Upper lobe of left lung (tissue), 4 donors: ENCODE results near the gene SPG7.

Experiments
- POLR2A ChIP-seq, 4 donors: fragments of 450-650 bp; IDR thresholded peaks; one replicate each; pipeline ENCODE4 v1.5.1; 2016 to 2017; ENCODE audit warnings: antibody characterized with exemption in 4 of 4, mild to moderate bottlenecking in 2 of 4
- POLR2AphosphoS5 ChIP-seq, 2 donors: sonication (generic); formaldehyde crosslinking; IDR thresholded peaks; one replicate each; pipeline ENCODE4 v1.5.1; 2017; ENCODE audit warnings: antibody characterized with exemption in 2 of 2
- TF ChIP-seq, protein P1 (sequence below), 6 experiments: fragments of 450-650 bp in 4 of 6; fragments of 200-600 bp in 2 of 6; sonication (generic) in 2 of 6; IDR thresholded peaks; one replicate each; pipeline ENCODE4 v1.5.1; 2016 to 2019; ENCODE audit warnings: antibody characterized with exemption in 6 of 6

DNA sequence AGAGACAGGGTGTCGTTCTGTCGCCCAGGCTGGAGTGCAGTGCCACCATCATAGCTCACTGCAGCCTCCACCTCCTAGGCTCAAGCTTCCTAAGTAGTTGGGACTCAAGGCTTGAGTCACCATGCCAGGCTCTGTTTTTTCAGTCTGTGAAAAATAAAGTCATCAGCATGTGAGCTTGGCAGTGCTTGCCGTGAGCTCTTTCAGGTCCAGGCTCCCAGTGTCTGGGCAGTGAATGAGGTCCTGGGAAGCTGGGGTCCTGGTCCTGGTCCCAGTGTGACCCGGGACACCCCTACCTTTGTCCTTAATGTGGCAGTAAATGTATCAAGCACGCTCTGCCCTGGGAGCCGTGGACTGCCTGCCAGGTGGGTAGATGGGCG is 29.3 kb downstream of the SPG7 start:
- TF ChIP-seq, protein P1, sequence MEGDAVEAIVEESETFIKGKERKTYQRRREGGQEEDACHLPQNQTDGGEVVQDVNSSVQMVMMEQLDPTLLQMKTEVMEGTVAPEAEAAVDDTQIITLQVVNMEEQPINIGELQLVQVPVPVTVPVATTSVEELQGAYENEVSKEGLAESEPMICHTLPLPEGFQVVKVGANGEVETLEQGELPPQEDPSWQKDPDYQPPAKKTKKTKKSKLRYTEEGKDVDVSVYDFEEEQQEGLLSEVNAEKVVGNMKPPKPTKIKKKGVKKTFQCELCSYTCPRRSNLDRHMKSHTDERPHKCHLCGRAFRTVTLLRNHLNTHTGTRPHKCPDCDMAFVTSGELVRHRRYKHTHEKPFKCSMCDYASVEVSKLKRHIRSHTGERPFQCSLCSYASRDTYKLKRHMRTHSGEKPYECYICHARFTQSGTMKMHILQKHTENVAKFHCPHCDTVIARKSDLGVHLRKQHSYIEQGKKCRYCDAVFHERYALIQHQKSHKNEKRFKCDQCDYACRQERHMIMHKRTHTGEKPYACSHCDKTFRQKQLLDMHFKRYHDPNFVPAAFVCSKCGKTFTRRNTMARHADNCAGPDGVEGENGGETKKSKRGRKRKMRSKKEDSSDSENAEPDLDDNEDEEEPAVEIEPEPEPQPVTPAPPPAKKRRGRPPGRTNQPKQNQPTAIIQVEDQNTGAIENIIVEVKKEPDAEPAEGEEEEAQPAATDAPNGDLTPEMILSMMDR (IDR thresholded peaks at IDR 0.05): no peak
- TF ChIP-seq POLR2A (IDR thresholded peaks at IDR 0.05) (no peak), POLR2AphosphoS5 (IDR thresholded peaks at IDR 0.05) (no peak)
